Coronary artery (tissue), 2 donors: Measurements from ENCODE around the gene CIC.

Experiments used
- DNase-seq: peaks from one replicate; pipeline ENCODE4 v3.0.0-alpha.2; 2017; ENCODE audit warnings: low spot score
- H3K27ac ChIP-seq, 2 donors: fragments of 200-600 bp; sonication (generic); one replicate each; pipeline ENCODE4 v1.5.1; 2016 to 2019
- H3K4me3 ChIP-seq: fragments of 200-600 bp; sonication (generic); 2 replicates; pipeline ENCODE4 v1.5.1; 2016; ENCODE audit warnings: mild to moderate bottlenecking, moderate library complexity
- CTCF ChIP-seq: fragments of 200-600 bp; sonication (generic); IDR thresholded peaks from one replicate; pipeline ENCODE4 v1.5.1; 2019; ENCODE audit warnings: antibody characterized with exemption

The CIC gene

GRCh38 chr19:42228641-42229040 is 40.4 kb upstream of the CIC start:
- no peak for DNase-seq

GRCh38 chr19:42229301-42229854 is 39.7 kb upstream of the CIC start:
- DNase-seq: no peak
- no peak for TF ChIP-seq CTCF
- H3K4me3 ChIP-seq: no peak overlapping the region
- H3K27ac ChIP-seq: no peak overlapping the region

More at GRCh38 chr19:42228641-42229040, 40.4 kb upstream of the CIC start:
- TF ChIP-seq CTCF: no peak
- Histone ChIP-seq H3K27ac (no peak overlapping the region), H3K4me3 (no peak overlapping the region)

- TF ChIP-seq CTCF: no peak
- no peak overlapping the region for H3K4me3 ChIP-seq
- no peak for DNase-seq
- H3K27ac ChIP-seq: no peak overlapping the region
Measured at GRCh38 chr19:42229855-42230351, 39.1 kb upstream of the CIC start.

GRCh38 chr19:42230571-42230970 is 38.5 kb upstream of the CIC start:
- H3K27ac ChIP-seq: no peak overlapping the region
- DNase-seq: no peak
- no peak overlapping the region for H3K4me3 ChIP-seq
- no peak for TF ChIP-seq CTCF

GRCh38 chr19:42232435-42232834 is 36.6 kb upstream of the CIC start:
- H3K4me3 ChIP-seq: no peak overlapping the region
- DNase-seq: no peak
- H3K27ac ChIP-seq: no peak overlapping the region
- no peak for TF ChIP-seq CTCF

GRCh38 chr19:42233106-42233505 is 35.9 kb upstream of the CIC start:
- no peak for TF ChIP-seq CTCF

GRCh38 chr19:42233678-42234292 is 35.3 kb upstream of the CIC start:
- H3K4me3 ChIP-seq: no peak overlapping the region
- H3K27ac ChIP-seq: no peak overlapping the region
- no peak for DNase-seq
- TF ChIP-seq CTCF: no peak

More at GRCh38 chr19:42233106-42233505, 35.9 kb upstream of the CIC start:
- Histone ChIP-seq H3K27ac (no peak overlapping the region), H3K4me3 (no peak overlapping the region)
- DNase-seq: no peak
